BLaER1 treated with 17β-estradiol and CSF1 and Interleukin-3, amounts not matched to agents 10 nM and 100 nM (cell line): ENCODE measurements around the gene PGBD1.
A peak's percentile ranks its signal among the peaks of the same experiment; 100 is the strongest.

Experiments
- H3K27ac ChIP-seq, 11 experiments: shearing (Covaris generic); formaldehyde crosslinking; 2 replicates each; pipeline ENCODE4 v1.8.1; 2022
- H3K27me3 ChIP-seq, 11 experiments: shearing (Covaris generic); formaldehyde crosslinking; 2 replicates each; pipeline ENCODE4 v1.8.1; 2022
- H3K36me3 ChIP-seq, 11 experiments: shearing (Covaris generic); formaldehyde crosslinking; 2 replicates each; pipeline ENCODE4 v1.8.1; 2022
- H3K4me1 ChIP-seq, 10 experiments: shearing (Covaris generic); formaldehyde crosslinking; 2 replicates each; pipeline ENCODE4 v1.8.1; 2022
- H3K4me2 ChIP-seq, 11 experiments: shearing (Covaris generic); formaldehyde crosslinking; 2 replicates each; pipeline ENCODE4 v1.8.1; 2022
- H3K4me3 ChIP-seq, 10 experiments: shearing (Covaris generic); formaldehyde crosslinking; 2 replicates each; pipeline ENCODE4 v1.8.1; 2022
- H3K9ac ChIP-seq, 11 experiments: shearing (Covaris generic); formaldehyde crosslinking; 2 replicates each; pipeline ENCODE4 v1.8.1; 2022
- H3K9me3 ChIP-seq, 11 experiments: shearing (Covaris generic); formaldehyde crosslinking; replicated peaks in 1 of 11; 2 replicates each; pipeline ENCODE4 v1.8.1; 2022
- H4K20me1 ChIP-seq, 11 experiments: shearing (Covaris generic); formaldehyde crosslinking; 2 replicates each; pipeline ENCODE4 v1.8.1; 2022
- Cebpa-rat ChIP-seq, 11 experiments: shearing (Covaris generic); IDR thresholded peaks; 2 replicates each; pipeline ENCODE4 v1.8.1; 2022

The PGBD1 gene, protein sequence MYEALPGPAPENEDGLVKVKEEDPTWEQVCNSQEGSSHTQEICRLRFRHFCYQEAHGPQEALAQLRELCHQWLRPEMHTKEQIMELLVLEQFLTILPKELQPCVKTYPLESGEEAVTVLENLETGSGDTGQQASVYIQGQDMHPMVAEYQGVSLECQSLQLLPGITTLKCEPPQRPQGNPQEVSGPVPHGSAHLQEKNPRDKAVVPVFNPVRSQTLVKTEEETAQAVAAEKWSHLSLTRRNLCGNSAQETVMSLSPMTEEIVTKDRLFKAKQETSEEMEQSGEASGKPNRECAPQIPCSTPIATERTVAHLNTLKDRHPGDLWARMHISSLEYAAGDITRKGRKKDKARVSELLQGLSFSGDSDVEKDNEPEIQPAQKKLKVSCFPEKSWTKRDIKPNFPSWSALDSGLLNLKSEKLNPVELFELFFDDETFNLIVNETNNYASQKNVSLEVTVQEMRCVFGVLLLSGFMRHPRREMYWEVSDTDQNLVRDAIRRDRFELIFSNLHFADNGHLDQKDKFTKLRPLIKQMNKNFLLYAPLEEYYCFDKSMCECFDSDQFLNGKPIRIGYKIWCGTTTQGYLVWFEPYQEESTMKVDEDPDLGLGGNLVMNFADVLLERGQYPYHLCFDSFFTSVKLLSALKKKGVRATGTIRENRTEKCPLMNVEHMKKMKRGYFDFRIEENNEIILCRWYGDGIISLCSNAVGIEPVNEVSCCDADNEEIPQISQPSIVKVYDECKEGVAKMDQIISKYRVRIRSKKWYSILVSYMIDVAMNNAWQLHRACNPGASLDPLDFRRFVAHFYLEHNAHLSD

DNA sequence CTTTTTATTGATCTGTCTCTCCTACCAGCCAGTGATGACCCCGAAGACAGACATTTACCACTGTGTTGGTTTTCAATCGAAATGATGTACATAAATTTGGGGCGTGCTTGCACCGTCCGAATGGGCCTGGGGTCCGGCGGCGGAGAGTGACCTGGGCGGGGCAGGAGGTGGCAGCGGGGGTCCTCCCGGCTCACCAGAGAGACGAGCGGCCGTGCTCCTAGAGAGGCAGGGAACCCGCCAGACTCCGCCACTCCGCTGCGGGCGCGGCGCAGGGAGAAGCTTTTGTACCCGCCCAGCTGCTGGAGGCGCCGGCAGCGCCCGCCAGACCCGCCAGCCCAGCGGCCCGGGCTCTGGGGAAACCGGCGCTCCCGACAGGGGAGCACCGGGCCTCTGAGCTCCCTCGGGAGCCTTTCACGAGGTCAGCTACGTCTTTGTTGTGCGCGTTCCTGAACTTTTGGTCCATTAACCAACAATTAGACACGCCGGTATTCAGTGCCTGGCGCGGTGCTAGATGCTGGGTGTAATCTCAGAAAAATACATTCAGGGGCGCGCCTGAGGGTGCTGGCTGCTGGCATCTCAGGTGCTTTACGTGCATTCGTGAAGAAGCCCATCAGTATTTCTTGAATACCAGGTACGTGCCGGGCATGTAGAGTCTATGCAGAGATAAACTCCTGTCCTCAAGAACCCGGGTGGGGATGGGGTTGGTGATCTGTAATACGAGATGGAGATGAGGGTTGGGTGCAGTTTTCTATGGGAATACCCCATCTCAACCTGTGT, at the start of gene PGBD1:
TSS of gene PGBD1 (plus strand) at position 285 of the 777 bp plus-strand sequence. CDS start 2,242 bp downstream, outside the sequence.
- peaks cover 0 to 8% (median 4%) of the 10 kb centered on the region in 11 experiments; a peak in 8 of 22 replicates for H3K9me3 ChIP-seq

DNA sequence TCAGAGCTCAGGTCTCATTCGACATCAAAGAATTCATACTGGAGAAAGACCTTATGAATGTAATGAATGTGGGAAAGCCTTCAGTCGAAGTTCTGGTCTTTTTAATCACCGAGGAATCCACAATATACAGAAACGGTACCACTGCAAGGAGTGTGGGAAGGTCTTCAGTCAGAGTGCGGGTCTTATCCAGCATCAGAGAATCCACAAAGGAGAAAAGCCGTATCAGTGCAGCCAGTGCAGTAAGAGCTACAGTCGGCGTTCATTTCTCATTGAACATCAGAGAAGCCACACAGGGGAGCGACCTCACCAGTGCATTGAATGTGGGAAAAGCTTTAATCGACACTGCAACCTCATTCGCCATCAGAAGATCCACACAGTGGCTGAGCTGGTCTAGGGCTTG, 48.6 kb upstream of the PGBD1 start:
- no peak overlapping the region for H3K9ac ChIP-seq
- no peak overlapping the region for H3K4me2 ChIP-seq
- H3K27ac ChIP-seq, result no peak overlapping the region
- H3K36me3 ChIP-seq, result peaks cover 30 to 65% (median 46%) of the 10 kb centered on the region in 11 experiments
- peaks cover 0 to 3% (median 0%) of the 10 kb centered on the region in 11 experiments; a peak in 2 of 22 replicates for H3K27me3 ChIP-seq
- peaks cover 0 to 16% (median 3%) of the 10 kb centered on the region in 10 experiments; a peak in 10 of 20 replicates for H3K4me1 ChIP-seq
- H3K9me3 ChIP-seq, result peaks cover 13 to 29% (median 22%) of the 10 kb centered on the region in 11 experiments
- no peaks in the 10 kb centered on the region for H4K20me1 ChIP-seq
- no peak overlapping the region for H3K4me3 ChIP-seq
- no peak for TF ChIP-seq Cebpa-rat (IDR thresholded peaks at IDR 0.05)

More for the DNA sequence above, at the start of gene PGBD1:
- Histone ChIP-seq H3K36me3 (peaks cover 12 to 46% (median 30%) of the 10 kb centered on the region in 11 experiments; a peak in 21 of 22 replicates), H3K9ac (peak within 1 kb of the TSS; percentile 70 to 83 (median 79)), H3K27me3 (peaks cover 16 to 34% (median 27%) of the 10 kb centered on the region in 11 experiments), H3K4me2 (peak within 1 kb of the TSS; percentile 75 to 89 (median 81)), H3K27ac (peak within 1 kb of the TSS in 10 of 11 experiments; percentile 7 to 62 (median 44); a peak in 11 of 22 replicates), H3K4me3 (peak within 1 kb of the TSS; percentile 62 to 74 (median 68)), H3K4me1 (peaks cover 0 to 15% (median 8%) of the 10 kb centered on the region in 10 experiments; a peak in 5 of 20 replicates), H4K20me1 (no peaks in the 10 kb centered on the region)
- TF ChIP-seq Cebpa-rat (IDR thresholded peaks at IDR 0.05), result no peak

- Histone ChIP-seq H3K27me3 (no peaks in the 10 kb centered on the region), H3K9me3 (peaks cover 13 to 25% (median 21%) of the 10 kb centered on the region in 11 experiments), H3K27ac (no peak overlapping the region), H4K20me1 (no peaks in the 10 kb centered on the region), H3K36me3 (peaks cover 20 to 33% (median 23%) of the 10 kb centered on the region in 11 experiments), H3K9ac (no peak overlapping the region), H3K4me1 (peaks cover 0 to 24% (median 3%) of the 10 kb centered on the region in 10 experiments; a peak in 10 of 20 replicates), H3K4me2 (peak overlapping the region in 4 of 11 experiments; percentile 8 to 69 (median 38); a peak in 5 of 22 replicates), H3K4me3 (no peak overlapping the region)
- TF ChIP-seq Cebpa-rat (IDR thresholded peaks at IDR 0.05), result no peak
Measured at GRCh38 chr6:28235912-28236452, 45.4 kb upstream of the PGBD1 start.

DNA sequence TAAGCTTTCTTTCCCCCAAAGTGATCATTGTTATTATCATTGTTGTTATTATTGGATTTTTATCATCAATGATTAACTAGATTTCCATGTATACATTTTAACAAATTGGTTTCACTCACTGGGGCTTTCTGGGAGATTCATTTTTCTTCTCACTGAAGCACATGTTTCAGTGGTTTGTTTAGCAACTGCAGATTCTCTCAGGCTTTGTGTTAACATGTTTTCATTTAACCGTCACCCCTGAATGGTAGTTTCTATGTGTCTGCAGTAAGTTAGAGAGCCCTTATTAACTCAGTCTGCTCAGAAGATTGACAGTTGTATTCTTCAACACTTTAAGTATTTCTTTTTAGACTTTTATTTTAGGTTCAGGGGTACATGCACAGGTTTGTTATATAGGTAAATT, 41.7 kb upstream of the PGBD1 start:
- Histone ChIP-seq H4K20me1 (no peaks in the 10 kb centered on the region), H3K4me1 (peaks cover 0 to 57% (median 3%) of the 10 kb centered on the region in 10 experiments; a peak in 10 of 20 replicates), H3K4me3 (no peak overlapping the region), H3K4me2 (no peak overlapping the region), H3K27ac (no peak overlapping the region), H3K36me3 (peaks cover 2 to 15% (median 9%) of the 10 kb centered on the region in 11 experiments; a peak in 20 of 22 replicates), H3K9ac (no peak overlapping the region), H3K27me3 (no peaks in the 10 kb centered on the region), H3K9me3 (no peaks in the 10 kb centered on the region)
- TF ChIP-seq Cebpa-rat (IDR thresholded peaks at IDR 0.05), result no peak

GRCh38 chr6:28240471-28240870, 40.9 kb upstream of the PGBD1 start:
- H3K27me3 ChIP-seq, result no peaks in the 10 kb centered on the region
- TF ChIP-seq Cebpa-rat (IDR thresholded peaks at IDR 0.05), result no peak
- no peak overlapping the region for H3K4me3 ChIP-seq
- no peak overlapping the region for H3K9ac ChIP-seq
- no peaks in the 10 kb centered on the region for H4K20me1 ChIP-seq
- H3K4me1 ChIP-seq, result peaks cover 0 to 55% (median 3%) of the 10 kb centered on the region in 10 experiments; a peak in 10 of 20 replicates
- H3K9me3 ChIP-seq, result no peaks in the 10 kb centered on the region
- peak overlapping the region in 2 of 11 experiments; percentile 26 to 38; a peak in 4 of 22 replicates for H3K4me2 ChIP-seq
- H3K27ac ChIP-seq, result no peak overlapping the region
- peaks cover 11 to 24% (median 18%) of the 10 kb centered on the region in 11 experiments for H3K36me3 ChIP-seq

- Histone ChIP-seq H3K36me3 (peaks cover 45 to 58% (median 52%) of the 10 kb centered on the region in 11 experiments), H3K9me3 (no peaks in the 10 kb centered on the region), H3K9ac (0 out of 22 replicates have a peak overlapping the region, but pooled peaks of 1 of the 11 experiments have one; percentile 6), H3K4me2 (peak overlapping the region in 2 of 11 experiments; percentile 75 to 85; a peak in 5 of 22 replicates), H4K20me1 (no peaks in the 10 kb centered on the region), H3K4me3 (no peak overlapping the region), H3K4me1 (peaks cover 0 to 43% (median 0%) of the 10 kb centered on the region in 10 experiments; a peak in 5 of 20 replicates), H3K27me3 (no peaks in the 10 kb centered on the region), H3K27ac (peak overlapping the region in 2 of 11 experiments; percentile 50 to 57; a peak in 1 of 22 replicates)
- no peak for TF ChIP-seq Cebpa-rat (IDR thresholded peaks at IDR 0.05)
Measured at GRCh38 chr6:28243946-28244345, 37.4 kb upstream of the PGBD1 start.

- Histone ChIP-seq H3K36me3 (peaks cover 45 to 66% (median 57%) of the 10 kb centered on the region in 11 experiments), H3K27me3 (no peaks in the 10 kb centered on the region), H3K4me2 (no peak overlapping the region), H4K20me1 (no peaks in the 10 kb centered on the region), H3K9me3 (no peaks in the 10 kb centered on the region), H3K9ac (no peak overlapping the region), H3K4me3 (no peak overlapping the region), H3K4me1 (peaks cover 1 to 49% (median 6%) of the 10 kb centered on the region in 10 experiments; a peak in 14 of 20 replicates), H3K27ac (no peak overlapping the region)
- no peak for TF ChIP-seq Cebpa-rat (IDR thresholded peaks at IDR 0.05)
Measured at GRCh38 chr6:28245206-28245941, 36.0 kb upstream of the PGBD1 start.
